Measurements from ENCODE around the gene NTSR1.

The NTSR1 gene

GRCh38 chr20:62760471-62760855, 51.8 kb downstream of the NTSR1 start:
- no peak for DNase-seq

GRCh38 chr20:62760856-62761758, 52.5 kb downstream of the NTSR1 start:
- no peak for DNase-seq

- no peak for DNase-seq
Observed at GRCh38 chr20:62761759-62762131, 53.1 kb downstream of the NTSR1 start.

GRCh38 chr20:62762376-62762775, 53.7 kb downstream of the NTSR1 start:
- no peak for DNase-seq

- DNase-seq, result no peak
Observed at GRCh38 chr20:62762801-62763368, 54.2 kb downstream of the NTSR1 start.

- DNase-seq, result no peak
Observed at GRCh38 chr20:62763404-62763803, 54.8 kb downstream of the NTSR1 start.

- no peak for DNase-seq
Observed at GRCh38 chr20:62764156-62764935, 55.7 kb downstream of the NTSR1 start.

GRCh38 chr20:62765021-62765420, 56.4 kb downstream of the NTSR1 start:
- DNase-seq, result no peak

GRCh38 chr20:62765432-62766070, 56.9 kb downstream of the NTSR1 start:
- DNase-seq, result no peak

- DNase-seq, result no peak
Observed at GRCh38 chr20:62766071-62766450, 57.4 kb downstream of the NTSR1 start.

GRCh38 chr20:62766716-62767115, 58.1 kb downstream of the NTSR1 start:
- no peak for DNase-seq

GRCh38 chr20:62768234-62768546, 59.6 kb downstream of the NTSR1 start:
- DNase-seq, result no peak

GRCh38 chr20:62768551-62769287, 60.1 kb downstream of the NTSR1 start:
- DNase-seq, result no peak

- no peak for DNase-seq
Observed at GRCh38 chr20:62769346-62770071, 60.9 kb downstream of the NTSR1 start.

- no peak for DNase-seq
Observed at GRCh38 chr20:62770111-62770910, 61.7 kb downstream of the NTSR1 start.

- DNase-seq, result no peak
Observed at GRCh38 chr20:62770916-62771315, 62.3 kb downstream of the NTSR1 start.

GRCh38 chr20:62771396-62772102, 62.9 kb downstream of the NTSR1 start:
- DNase-seq, result no peak

GRCh38 chr20:62772103-62772611, 63.5 kb downstream of the NTSR1 start:
- DNase-seq, result no peak

GRCh38 chr20:62772619-62772989, 64.0 kb downstream of the NTSR1 start:
- no peak for DNase-seq
